GM23338 (cell line): ENCODE results near the gene PAPPA2. TPM values are rescaled to one million over a fixed set of nuclear protein-coding genes. Genes with fewer than 3 reads are reported as not detected.

Source experiments
- ATAC-seq: fragments of 200-7000 bp; cut with Tn5 transposase; 3 replicates; pipeline ENCODE4 v1.9.1; 2020
- DNase-seq: peaks from one replicate; pipeline ENCODE4 v3.0.0-alpha.2; 2015; ENCODE audit warnings: low spot score
- H2AFZ ChIP-seq: fragments of 200-600 bp; sonication (generic); 2 replicates; pipeline ENCODE4 v1.8.0; 2016; ENCODE audit warnings: antibody characterized with exemption, mild to moderate bottlenecking, moderate library complexity
- H3F3A ChIP-seq: fragments of 200-600 bp; sonication (generic); replicated peaks from 2 replicates; pipeline ENCODE4 v1.8.0; 2017; ENCODE audit warnings: antibody characterized with exemption, mixed run types, low read depth
- H3K27ac ChIP-seq: fragments of 200-600 bp; sonication (generic); 2 replicates; pipeline ENCODE4 v1.6.1; 2016; ENCODE audit warnings: low read depth
- H3K27me3 ChIP-seq: fragments of 200-600 bp; sonication (generic); 2 replicates; pipeline ENCODE4 v1.8.0; 2016; ENCODE audit warnings: mild to moderate bottlenecking, mixed run types, moderate library complexity; ENCODE audit not compliant: insufficient read depth
- H3K36me3 ChIP-seq: fragments of 200-600 bp; sonication (generic); 2 replicates; pipeline ENCODE4 v1.8.0; 2016; ENCODE audit warnings: mild to moderate bottlenecking; ENCODE audit not compliant: insufficient read depth
- H3K4me1 ChIP-seq: fragments of 200-600 bp; sonication (generic); 2 replicates; pipeline ENCODE4 v1.8.0; 2016; ENCODE audit warnings: mild to moderate bottlenecking, moderate library complexity; ENCODE audit not compliant: insufficient read depth
- H3K4me2 ChIP-seq: fragments of 200-600 bp; sonication (generic); 2 replicates; pipeline ENCODE4 v1.7.1; 2017; ENCODE audit warnings: mixed run types
- H3K4me3 ChIP-seq: fragments of 200-600 bp; sonication (generic); 2 replicates; pipeline ENCODE4 v1.6.1; 2016; ENCODE audit warnings: mixed run types
- H3K79me2 ChIP-seq: fragments of 200-600 bp; sonication (generic); replicated peaks from 2 replicates; pipeline ENCODE4 v1.8.0; 2017; ENCODE audit warnings: mild to moderate bottlenecking; ENCODE audit not compliant: insufficient read depth
- H3K9me2 ChIP-seq: fragments of 200-600 bp; sonication (generic); 2 replicates; pipeline ENCODE4 v1.8.0; 2017; ENCODE audit not compliant: insufficient read depth
- H4K20me1 ChIP-seq: fragments of 200-600 bp; sonication (generic); replicated peaks from 2 replicates; pipeline ENCODE4 v1.8.0; 2017; ENCODE audit warnings: mild to moderate bottlenecking; ENCODE audit not compliant: insufficient read depth
- H3K27ac Mint-ChIP-seq: 2 replicates; pipeline ENCODE4 v1.8.0; 2020; ENCODE audit warnings: inconsistent platforms, mild to moderate bottlenecking, moderate library complexity, mixed read lengths
- H3K27me3 Mint-ChIP-seq: 3 replicates; pipeline ENCODE4 v1.8.0; 2022; ENCODE audit warnings: low read depth, mild to moderate bottlenecking, moderate library complexity, mixed read lengths, inconsistent platforms; ENCODE audit not compliant: insufficient read depth, poor library complexity
- H3K36me3 Mint-ChIP-seq: 3 replicates; pipeline ENCODE4 v1.8.0; 2021; ENCODE audit warnings: low read depth, mild to moderate bottlenecking, inconsistent platforms, moderate library complexity, mixed read lengths
- H3K4me1 Mint-ChIP-seq: 3 replicates; pipeline ENCODE4 v1.8.0; 2020; ENCODE audit warnings: mild to moderate bottlenecking, inconsistent platforms, mixed read lengths
- H3K4me3 Mint-ChIP-seq: 3 replicates; pipeline ENCODE4 v1.8.0; 2021; ENCODE audit warnings: moderate library complexity, mild to moderate bottlenecking, inconsistent platforms, mixed read lengths
- H3K9me3 Mint-ChIP-seq: 3 replicates; pipeline ENCODE4 v1.8.0; 2020; ENCODE audit warnings: moderate library complexity, mild to moderate bottlenecking, inconsistent platforms, mixed read lengths
- CREB1 ChIP-seq: fragments of 250-450 bp; sonication (Bioruptor Pico); IDR thresholded peaks from 2 replicates; pipeline ENCODE4 v1.5.0; 2020; ENCODE audit warnings: low read depth, mild to moderate bottlenecking, moderate library complexity
- ETS1 ChIP-seq: IDR thresholded peaks from 2 replicates; pipeline ENCODE4 v1.6.1; 2016; ENCODE audit warnings: antibody characterized with exemption
- EZH2phosphoT487 ChIP-seq: fragments of 200-600 bp; sonication (generic); IDR thresholded peaks from one replicate; pipeline ENCODE4 v1.8.1; 2018; ENCODE audit warnings: antibody characterized with exemption; ENCODE audit not compliant: unreplicated experiment
- JUNB ChIP-seq: IDR thresholded peaks from one replicate; pipeline ENCODE4 v1.6.1; 2016; ENCODE audit warnings: antibody characterized with exemption; ENCODE audit not compliant: unreplicated experiment
- NANOG ChIP-seq: IDR thresholded peaks from 2 replicates; pipeline ENCODE4 v1.6.1; 2016; ENCODE audit warnings: antibody characterized with exemption, borderline replicate concordance
- POLR2AphosphoS5 ChIP-seq: IDR thresholded peaks from 2 replicates; pipeline ENCODE4 v1.6.1; 2016; ENCODE audit warnings: antibody characterized with exemption, low read depth
- REST ChIP-seq: IDR thresholded peaks from one replicate; pipeline ENCODE4 v1.6.1; 2018; ENCODE audit warnings: antibody characterized with exemption; ENCODE audit not compliant: unreplicated experiment
- ZNF114 ChIP-seq: fragments of 250-450 bp; sonication (Bioruptor Pico); IDR thresholded peaks from 2 replicates; pipeline ENCODE4 v1.5.0; 2020; ENCODE audit warnings: mild to moderate bottlenecking, moderate library complexity
- ZNF331 ChIP-seq: fragments of 250-450 bp; sonication (Bioruptor Pico); IDR thresholded peaks from 2 replicates; pipeline ENCODE4 v1.5.0; 2020; ENCODE audit warnings: low read depth, mild to moderate bottlenecking, moderate library complexity
- polyA plus RNA-seq: library from polyadenylated mRNA; unstranded; fragments of >200 nt; fragmentation: Nextera tagmentation; extraction: Ambion mirVana; gene quantifications from 2 replicates; pipeline ENCODE4 v1.2.1, GENCODE V29; 2016
- total RNA-seq: library from RNA; depleted of rRNA; stranded (reverse); fragments of >200 nt; shearing (Covaris generic); gene quantifications from 2 replicates; pipeline ENCODE4 v1.2.3, GENCODE V29; 2014
- TF ChIP-seq, protein P1 (sequence below), 2 experiments: fragments of 200-600 bp in 1 of 2; sonication (generic) in 1 of 2; conservative IDR thresholded peaks; 2 replicates each; pipeline versions ENCODE4 v1.5.1 to v1.6.1; 2016 to 2017; ENCODE audit warnings: antibody characterized with exemption in 2 of 2, low read depth in 2 of 2, mild to moderate bottlenecking in 2 of 2, moderate library complexity in 1 of 2

Gene PAPPA2
- total and polyA plus RNA-seq, 2 experiments from 2014 or later: 1.4 to 1.7 TPM

- no peak for TF ChIP-seq REST
- no peak for TF ChIP-seq JUNB
- no peak for TF ChIP-seq ZNF331 (CRISPR knock-in tag)
- TF ChIP-seq ETS1: no peak
- TF ChIP-seq CREB1 (CRISPR knock-in tag): no peak
- no peak for TF ChIP-seq POLR2AphosphoS5
- TF ChIP-seq, protein P1, sequence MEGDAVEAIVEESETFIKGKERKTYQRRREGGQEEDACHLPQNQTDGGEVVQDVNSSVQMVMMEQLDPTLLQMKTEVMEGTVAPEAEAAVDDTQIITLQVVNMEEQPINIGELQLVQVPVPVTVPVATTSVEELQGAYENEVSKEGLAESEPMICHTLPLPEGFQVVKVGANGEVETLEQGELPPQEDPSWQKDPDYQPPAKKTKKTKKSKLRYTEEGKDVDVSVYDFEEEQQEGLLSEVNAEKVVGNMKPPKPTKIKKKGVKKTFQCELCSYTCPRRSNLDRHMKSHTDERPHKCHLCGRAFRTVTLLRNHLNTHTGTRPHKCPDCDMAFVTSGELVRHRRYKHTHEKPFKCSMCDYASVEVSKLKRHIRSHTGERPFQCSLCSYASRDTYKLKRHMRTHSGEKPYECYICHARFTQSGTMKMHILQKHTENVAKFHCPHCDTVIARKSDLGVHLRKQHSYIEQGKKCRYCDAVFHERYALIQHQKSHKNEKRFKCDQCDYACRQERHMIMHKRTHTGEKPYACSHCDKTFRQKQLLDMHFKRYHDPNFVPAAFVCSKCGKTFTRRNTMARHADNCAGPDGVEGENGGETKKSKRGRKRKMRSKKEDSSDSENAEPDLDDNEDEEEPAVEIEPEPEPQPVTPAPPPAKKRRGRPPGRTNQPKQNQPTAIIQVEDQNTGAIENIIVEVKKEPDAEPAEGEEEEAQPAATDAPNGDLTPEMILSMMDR (conservative IDR thresholded peaks at IDR 0.05; ENCODE audit: low read depth in 2 of 2): no peak
- no peak for TF ChIP-seq NANOG
- no peak for TF ChIP-seq ZNF114 (CRISPR knock-in tag)
- TF ChIP-seq EZH2phosphoT487: no peak
Observed at GRCh38 chr1:176838276-176838995, 375.5 kb downstream of the PAPPA2 start (continued).

GRCh38 chr1:176839216-176839615, 376.2 kb downstream of the PAPPA2 start:
- Histone ChIP-seq H2AFZ (no peak overlapping the region), H3K27me3 (no peaks in the 10 kb centered on the region), H3K4me2 (no peak overlapping the region), H3K9me2 (no peaks in the 10 kb centered on the region; the same call in 1 of the 2 replicates), H3K27ac (no peak overlapping the region), H3F3A (no peaks in the 10 kb centered on the region), H4K20me1 (no peaks in the 10 kb centered on the region), H3K36me3 (no peaks in the 10 kb centered on the region), H3K4me1 (no peaks in the 10 kb centered on the region), H3K4me3 (no peak overlapping the region), H3K79me2 (no peaks in the 10 kb centered on the region)
- peaks cover 5% of the 10 kb centered on the region; the same call in 2 of the 3 replicates for H3K4me1 Mint-ChIP-seq
- H3K4me3 Mint-ChIP-seq: no peak overlapping the region
- ATAC-seq: no peak
- H3K36me3 Mint-ChIP-seq: no peaks in the 10 kb centered on the region
- no peak overlapping the region for H3K27ac Mint-ChIP-seq
- H3K27me3 Mint-ChIP-seq: peaks cover 5% of the 10 kb centered on the region
- no peaks in the 10 kb centered on the region for H3K9me3 Mint-ChIP-seq
- no peak for DNase-seq
- TF ChIP-seq ETS1: no peak
- TF ChIP-seq NANOG: no peak
- TF ChIP-seq, protein P1 (conservative IDR thresholded peaks at IDR 0.05; ENCODE audit: low read depth in 2 of 2): no peak
- no peak for TF ChIP-seq POLR2AphosphoS5
- no peak for TF ChIP-seq ZNF331 (CRISPR knock-in tag)
